HG03159 (cell line): Measurements from ENCODE around the gene FAM3D.
"Not testable (repeated sequence)": the region's sequence is repeated elsewhere in the genome, so short reads cannot be mapped to it uniquely, and the experiment has no call there.

Experiments used
- ATAC-seq: cut with Tn5 transposase; IDR thresholded peaks from one replicate; pipeline ENCODE4 v1.9.1; 2021; ENCODE audit warnings: mild to moderate bottlenecking, moderate library complexity; ENCODE audit not compliant: unreplicated experiment

Gene FAM3D, protein sequence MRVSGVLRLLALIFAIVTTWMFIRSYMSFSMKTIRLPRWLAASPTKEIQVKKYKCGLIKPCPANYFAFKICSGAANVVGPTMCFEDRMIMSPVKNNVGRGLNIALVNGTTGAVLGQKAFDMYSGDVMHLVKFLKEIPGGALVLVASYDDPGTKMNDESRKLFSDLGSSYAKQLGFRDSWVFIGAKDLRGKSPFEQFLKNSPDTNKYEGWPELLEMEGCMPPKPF

GRCh38 chr3:58666683-58667082, at the start of gene FAM3D:
FAM3D (minus strand) TSS chr3:58666774; CDS start chr3:58655563, 11,211 bp downstream.
- no peak for ATAC-seq

DNA sequence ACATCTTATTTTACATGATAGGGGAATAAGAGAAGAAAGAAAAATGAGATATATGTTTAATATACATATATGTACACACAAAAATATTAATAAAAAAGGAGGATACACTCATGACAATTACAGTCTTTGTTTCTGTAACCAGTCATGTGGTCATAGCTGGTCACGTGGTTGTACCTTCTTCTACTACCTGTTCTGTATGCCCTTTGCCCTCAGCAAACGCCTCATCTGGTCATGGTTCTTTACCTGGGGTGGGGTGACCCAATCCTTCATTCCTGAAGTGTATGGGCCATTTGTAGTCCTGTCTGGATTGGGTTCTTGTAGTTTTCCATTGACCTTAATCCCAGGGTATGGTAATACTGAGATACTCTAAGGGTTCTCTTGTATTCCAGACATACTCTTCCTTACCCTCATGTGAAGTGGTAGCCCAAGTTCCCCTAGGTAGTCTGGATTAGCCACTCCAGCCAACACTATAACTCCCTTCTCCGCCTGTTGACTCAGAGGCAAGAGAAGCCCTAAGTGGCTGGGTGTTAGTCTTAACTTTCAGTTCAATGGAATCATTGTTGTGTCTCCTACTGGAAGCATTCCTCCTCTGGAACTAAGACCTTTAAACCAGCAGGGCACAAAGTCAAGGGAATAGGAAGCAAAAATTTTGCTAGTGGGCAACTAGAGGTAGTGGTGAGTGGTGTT, 47.3 kb upstream of the FAM3D start:
- no peak for ATAC-seq

DNA sequence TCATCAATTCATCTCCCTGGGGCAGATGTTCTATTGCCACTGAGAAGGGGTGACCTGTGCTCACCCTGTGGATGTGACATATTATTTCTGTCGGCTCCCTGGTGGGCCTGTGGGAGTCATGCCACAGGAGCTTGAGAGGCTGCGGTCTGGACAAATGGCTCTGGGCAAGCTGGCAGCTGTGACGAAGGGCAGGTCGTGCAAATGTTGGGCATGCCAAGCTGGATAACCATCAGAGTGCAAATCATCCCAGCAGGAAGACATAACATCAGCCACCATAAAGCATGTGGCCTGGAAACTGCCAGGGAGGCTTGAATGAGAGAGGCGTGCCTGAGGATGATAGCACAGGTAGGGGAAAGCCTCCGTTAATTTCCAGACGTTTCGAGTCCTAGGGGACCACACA, 45.3 kb upstream of the FAM3D start:
- no peak for ATAC-seq

GRCh38 chr3:58708983-58709382, 42.4 kb upstream of the FAM3D start:
- not testable (repeated sequence) for ATAC-seq

GRCh38 chr3:58708116-58708791, 41.7 kb upstream of the FAM3D start:
- no peak for ATAC-seq

DNA sequence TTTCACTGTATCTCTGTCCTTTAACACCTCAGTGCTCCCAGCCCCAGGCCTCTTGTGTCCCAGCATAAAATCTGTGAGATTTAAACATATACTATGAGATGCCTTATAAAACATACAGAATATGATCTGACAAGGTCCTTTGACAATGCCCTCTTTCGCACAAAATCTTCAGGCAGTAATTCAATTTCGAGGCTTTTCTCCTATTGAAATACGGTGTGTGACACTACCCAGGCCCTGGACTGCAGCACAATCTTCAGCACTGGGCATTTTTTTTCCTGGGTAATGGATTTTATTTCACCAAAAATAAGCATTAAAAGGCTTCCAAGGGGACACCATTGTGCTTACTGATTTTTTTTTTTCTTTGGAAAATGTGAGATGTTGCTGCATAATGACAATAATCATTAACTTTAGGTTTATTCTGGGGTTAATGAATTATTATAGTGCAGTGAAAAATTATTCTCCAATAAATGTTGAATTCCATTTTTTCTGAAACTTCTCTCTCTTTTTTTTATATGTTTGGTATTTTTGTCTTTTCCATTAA, 40.9 kb upstream of the FAM3D start:
- ATAC-seq: no peak

- no peak for ATAC-seq
These were observed 40.0 kb upstream of the FAM3D start for GRCh38 chr3:58706395-58707167.

DNA sequence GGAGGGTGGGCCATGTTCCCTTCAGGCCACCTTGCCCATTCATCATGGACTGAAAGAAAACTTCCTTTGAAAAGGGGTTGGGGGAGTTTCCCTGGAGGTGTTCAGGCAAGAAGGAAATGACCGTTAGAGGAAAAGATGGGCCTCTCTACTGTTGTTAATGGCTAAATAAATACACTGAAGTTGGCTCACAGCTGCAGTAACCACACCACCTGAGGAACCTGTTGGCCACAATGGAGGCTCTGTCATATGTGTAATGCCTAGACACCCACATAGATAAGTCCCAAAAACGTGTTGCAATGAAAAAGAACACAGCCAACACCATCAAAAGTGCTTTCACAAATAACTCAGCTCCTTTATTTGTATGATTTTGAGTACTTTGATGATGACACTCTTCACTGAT, 38.2 kb upstream of the FAM3D start:
- no peak for ATAC-seq

GRCh38 chr3:58704304-58704703, 37.7 kb upstream of the FAM3D start:
- not testable (repeated sequence) for ATAC-seq

DNA sequence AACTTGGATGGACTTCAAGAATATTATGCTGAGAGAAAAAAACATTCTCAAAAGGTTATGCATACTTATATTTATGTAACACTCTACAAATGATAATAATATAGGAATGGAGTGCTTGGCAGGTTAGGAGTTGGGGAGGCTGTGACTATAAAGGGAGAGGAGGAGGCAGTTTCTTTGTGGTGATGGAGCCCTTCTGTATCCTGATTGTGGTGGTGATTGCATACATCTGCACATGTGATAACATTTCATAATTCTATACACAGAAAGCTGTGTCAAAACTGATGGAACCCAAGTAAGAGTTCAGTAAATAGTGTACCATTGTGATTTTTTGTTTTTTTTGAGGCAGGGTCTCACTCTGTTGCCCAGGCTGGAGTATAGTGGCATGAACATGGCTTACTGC, 31.7 kb upstream of the FAM3D start:
- ATAC-seq: no peak

- ATAC-seq: peak; percentile 70
These were observed 31.0 kb upstream of the FAM3D start for GRCh38 chr3:58697561-58697960.

GRCh38 chr3:58696813-58697212, 30.2 kb upstream of the FAM3D start:
- ATAC-seq: not testable (repeated sequence)

GRCh38 chr3:58696093-58696492, 29.5 kb upstream of the FAM3D start:
- ATAC-seq: no peak

DNA sequence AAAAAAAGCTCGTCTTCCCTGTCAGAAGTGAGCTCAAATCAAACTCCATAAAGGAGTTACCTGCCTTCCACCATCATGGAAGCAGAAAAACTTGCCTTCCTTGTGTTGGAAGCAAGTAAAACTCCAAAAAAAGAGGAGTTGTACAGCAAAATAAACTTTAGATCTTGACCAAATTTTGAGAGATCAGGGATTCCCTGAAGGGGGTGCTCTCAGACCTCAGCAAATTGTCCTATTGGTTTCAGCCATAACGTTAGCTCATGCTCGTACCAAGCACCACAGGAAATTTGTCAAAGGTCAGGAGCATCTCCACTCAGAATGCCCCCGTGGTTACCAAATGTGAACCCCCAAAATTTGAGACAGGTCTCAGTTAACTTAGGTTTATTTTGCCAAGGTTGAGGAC, 28.7 kb upstream of the FAM3D start:
- not testable (repeated sequence) for ATAC-seq

- peak; percentile 46 for ATAC-seq
These were observed 27.6 kb upstream of the FAM3D start for GRCh38 chr3:58693940-58694850.

- no peak for ATAC-seq
These were observed 25.9 kb upstream of the FAM3D start for GRCh38 chr3:58692484-58692883.

DNA sequence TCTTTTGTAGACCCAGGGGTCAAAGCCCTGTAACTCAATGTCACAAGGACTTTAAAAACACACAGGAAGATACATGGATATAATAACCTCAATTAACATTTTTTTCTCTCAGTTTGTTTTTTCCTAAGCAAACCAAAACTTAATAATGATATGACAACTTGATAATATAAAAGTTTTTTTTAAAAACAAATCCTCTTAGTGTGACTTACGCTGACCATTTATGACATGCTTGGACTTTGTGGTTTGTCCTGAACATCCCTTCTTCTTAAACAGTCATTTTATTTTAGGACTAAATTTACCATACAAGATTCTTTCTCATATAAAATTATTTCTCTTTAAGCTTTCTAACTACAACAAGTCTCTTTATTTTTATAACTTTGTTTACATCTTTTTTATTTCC, 25.4 kb upstream of the FAM3D start:
- ATAC-seq: no peak

DNA sequence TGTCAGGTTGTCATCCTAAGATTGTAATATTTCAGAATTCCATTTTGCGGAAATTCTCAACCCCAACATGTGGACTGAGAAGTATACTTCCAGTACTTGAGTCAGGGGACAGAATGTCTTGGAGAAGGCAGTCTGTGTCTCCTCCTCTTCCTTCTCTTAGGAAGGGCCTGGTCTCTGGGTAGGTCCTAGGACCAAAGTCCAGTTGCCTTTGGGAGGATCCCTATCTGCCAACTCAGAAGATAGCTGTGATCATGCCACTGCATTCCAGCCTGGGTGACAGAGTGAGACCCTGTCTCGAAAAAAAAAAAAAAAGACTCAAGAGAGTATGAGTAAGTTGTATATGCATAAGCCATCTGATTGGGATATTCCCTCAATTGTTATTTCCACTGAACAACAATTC, 23.9 kb upstream of the FAM3D start:
- no peak for ATAC-seq

DNA sequence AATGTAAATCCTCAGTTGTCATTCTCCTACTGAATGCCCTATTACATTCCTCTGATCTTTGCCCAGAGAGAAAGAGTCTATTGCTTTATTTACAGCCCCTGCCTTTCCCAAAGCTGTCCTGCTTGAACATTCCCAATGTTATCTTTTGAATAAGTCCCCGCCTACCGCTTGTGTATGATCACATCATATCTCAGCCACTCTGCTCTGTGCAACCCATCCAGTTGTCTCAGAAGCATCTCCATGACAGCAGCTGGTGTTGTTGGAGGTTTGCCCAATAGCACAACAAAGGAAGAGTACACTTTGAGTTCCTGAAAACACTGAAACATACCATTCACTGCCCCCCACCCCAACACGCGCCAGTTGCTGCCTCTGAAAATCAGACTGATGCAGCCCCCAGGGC, 22.0 kb upstream of the FAM3D start:
- ATAC-seq: no peak

DNA sequence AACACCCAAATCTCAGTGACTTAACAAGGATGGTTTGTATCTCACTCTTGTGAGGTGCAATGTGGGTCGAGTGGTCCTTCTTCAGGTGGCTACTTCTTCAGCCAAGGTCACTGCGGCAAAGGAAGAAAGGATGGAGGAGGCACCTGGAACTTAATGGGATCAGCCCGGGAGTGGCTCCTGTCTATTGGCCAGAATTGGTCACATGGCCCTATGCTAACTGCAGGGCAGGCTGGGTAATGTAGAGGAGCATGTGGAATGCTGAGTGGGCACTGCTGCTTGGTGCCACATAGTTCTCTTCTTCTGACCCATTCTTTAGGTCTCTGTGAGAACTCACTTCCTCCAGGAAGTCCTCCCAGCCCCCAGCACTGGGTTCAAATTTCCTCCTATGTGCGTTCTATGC, 20.3 kb upstream of the FAM3D start:
- no peak for ATAC-seq
